Left ventricle myocardium inferior (tissue), 1 donor: ENCODE results near the gene AP1S2. TPM values are rescaled to one million over a fixed set of nuclear protein-coding genes. Genes with fewer than 3 reads are reported as not detected.

ENCODE experiments used
- DNase-seq: peaks from one replicate; pipeline ENCODE4 v3.0.0-alpha.2; 2020
- H3K27ac ChIP-seq: fragments of 200-600 bp; replicated peaks from 2 replicates; pipeline ENCODE4 v1.8.0; 2021
- H3K27me3 ChIP-seq: fragments of 200-600 bp; 2 replicates; pipeline ENCODE4 v1.8.0; 2021; ENCODE audit warnings: low read depth
- H3K36me3 ChIP-seq: fragments of 200-600 bp; 2 replicates; pipeline ENCODE4 v1.8.0; 2021
- H3K4me1 ChIP-seq: fragments of 200-600 bp; 2 replicates; pipeline ENCODE4 v1.8.0; 2021
- H3K4me3 ChIP-seq: fragments of 200-600 bp; 2 replicates; pipeline ENCODE4 v1.8.0; 2021; ENCODE audit warnings: mild to moderate bottlenecking, moderate library complexity
- H3K9me3 ChIP-seq: fragments of 200-600 bp; replicated peaks from 2 replicates; pipeline ENCODE4 v1.8.0; 2021
- CTCF ChIP-seq: fragments of 200-600 bp; IDR thresholded peaks from 2 replicates; pipeline ENCODE4 v1.8.0; 2021; ENCODE audit warnings: antibody characterized with exemption, mild to moderate bottlenecking, borderline replicate concordance
- intact Hi-C: fragments of 100-400 bp; cut with micrococcal nuclease; formaldehyde crosslinking; loops from one replicate; pipeline ENCODE4 v1.11.0; 2022
- total RNA-seq: library from RNA; stranded (reverse); fragmentation: NEBNext Ultra II Directional; extraction: Animal tissue kit (Norgen Biotek cat#: 25700); gene quantifications from one replicate; pipeline ENCODE4 v1.2.1, GENCODE V29; 2021
- donor health status: DM: no; HTN: yes; CAD: no; lungs with severe emphysema.

Gene AP1S2
- total RNA-seq, 1 donor from 2014 or later = 143 TPM

- no peaks in the 10 kb centered on the region for H3K9me3 ChIP-seq
- TF ChIP-seq CTCF = no peak
- intact Hi-C loops = no loop called here
- H3K4me1 ChIP-seq = peaks cover 3% of the 10 kb centered on the region
- H3K27ac ChIP-seq = no peak overlapping the region
- no peak for DNase-seq
- no peak overlapping the region for H3K4me3 ChIP-seq
- peaks cover 8% of the 10 kb centered on the region for H3K36me3 ChIP-seq
- H3K27me3 ChIP-seq = no peaks in the 10 kb centered on the region
Observed at GRCh38 chrX:15785176-15785750, 69.3 kb downstream of the AP1S2 start.

GRCh38 chrX:15781961-15782699, 72.5 kb downstream of the AP1S2 start:
- no peak for TF ChIP-seq CTCF
- DNase-seq = no peak
- Histone ChIP-seq H3K27ac (no peak overlapping the region), H3K36me3 (peaks cover 8% of the 10 kb centered on the region), H3K4me3 (no peak overlapping the region), H3K9me3 (no peaks in the 10 kb centered on the region), H3K4me1 (no peaks in the 10 kb centered on the region), H3K27me3 (no peaks in the 10 kb centered on the region)
- intact Hi-C loops = no loop called here

Other genes starting within 250 kb of the AP1S2 start
- 0.66 TPM for gene CLTRN, start 190.0 kb downstream of the AP1S2 start, total RNA-seq
- gene CA5B, start 116.5 kb downstream of the AP1S2 start, total RNA-seq = 3.2 TPM
- gene ZRSR2, start 64.3 kb downstream of the AP1S2 start, total RNA-seq = 7.8 TPM